HEK293 (cell line): ENCODE measurements around the gene FOXO6.

Experiments
- KLF16 ChIP-seq: fragments of 450-650 bp; formaldehyde crosslinking; IDR thresholded peaks from 2 replicates; pipeline ENCODE4 v1.5.1; 2017; ENCODE audit warnings: missing biosample characterization, missing genetic modification characterization
- KLF9 ChIP-seq: fragments of 450-650 bp; formaldehyde crosslinking; IDR thresholded peaks from 2 replicates; pipeline ENCODE4 v1.5.1; 2016; ENCODE audit warnings: missing biosample characterization, missing genetic modification characterization, low read depth
- MYNN ChIP-seq: fragments of 450-650 bp; formaldehyde crosslinking; IDR thresholded peaks from 2 replicates; pipeline ENCODE4 v1.5.1; 2016; ENCODE audit warnings: missing biosample characterization, missing genetic modification characterization, borderline replicate concordance
- REPIN1 ChIP-seq: fragments of 450-650 bp; formaldehyde crosslinking; IDR thresholded peaks from 2 replicates; pipeline ENCODE4 v1.5.1; 2017; ENCODE audit warnings: missing biosample characterization, missing genetic modification characterization, low read depth
- ZIC2 ChIP-seq: fragments of 450-650 bp; formaldehyde crosslinking; IDR thresholded peaks from 2 replicates; pipeline ENCODE4 v1.5.1; 2016; ENCODE audit warnings: missing biosample characterization, missing genetic modification characterization
- ZNF26 ChIP-seq: fragments of 450-650 bp; formaldehyde crosslinking; IDR thresholded peaks from 2 replicates; pipeline ENCODE4 v1.5.1; 2016; ENCODE audit warnings: missing biosample characterization, missing genetic modification characterization
- ZNF266 ChIP-seq: fragments of 450-650 bp; formaldehyde crosslinking; IDR thresholded peaks from 2 replicates; pipeline ENCODE4 v1.5.1; 2016; ENCODE audit warnings: missing biosample characterization, missing genetic modification characterization, low read depth
- ZNF292 ChIP-seq: fragments of 450-650 bp; formaldehyde crosslinking; IDR thresholded peaks from 2 replicates; pipeline ENCODE4 v1.5.1; 2016; ENCODE audit warnings: low read depth, missing biosample characterization, missing genetic modification characterization, borderline replicate concordance
- ZNF548 ChIP-seq: fragments of 450-650 bp; formaldehyde crosslinking; IDR thresholded peaks from 2 replicates; pipeline ENCODE4 v1.5.1; 2016; ENCODE audit warnings: missing biosample characterization, missing genetic modification characterization
- ZNF654 ChIP-seq: fragments of 450-650 bp; formaldehyde crosslinking; IDR thresholded peaks from 2 replicates; pipeline ENCODE4 v1.5.1; 2016; ENCODE audit warnings: low read depth, missing biosample characterization, missing genetic modification characterization
- TF ChIP-seq, protein P1 (sequence below): fragments of 450-650 bp; formaldehyde crosslinking; IDR thresholded peaks from 2 replicates; pipeline ENCODE4 v1.5.1; 2016; ENCODE audit warnings: missing biosample characterization, missing genetic modification characterization
- TF ChIP-seq, protein P2 (sequence below): fragments of 450-650 bp; formaldehyde crosslinking; IDR thresholded peaks from 2 replicates; pipeline ENCODE4 v1.5.1; 2016; ENCODE audit warnings: missing biosample characterization, missing genetic modification characterization
- TF ChIP-seq, protein P3 (sequence below): fragments of 450-650 bp; formaldehyde crosslinking; IDR thresholded peaks from 2 replicates; pipeline ENCODE4 v1.5.1; 2016; ENCODE audit warnings: missing biosample characterization, missing genetic modification characterization

DNA sequence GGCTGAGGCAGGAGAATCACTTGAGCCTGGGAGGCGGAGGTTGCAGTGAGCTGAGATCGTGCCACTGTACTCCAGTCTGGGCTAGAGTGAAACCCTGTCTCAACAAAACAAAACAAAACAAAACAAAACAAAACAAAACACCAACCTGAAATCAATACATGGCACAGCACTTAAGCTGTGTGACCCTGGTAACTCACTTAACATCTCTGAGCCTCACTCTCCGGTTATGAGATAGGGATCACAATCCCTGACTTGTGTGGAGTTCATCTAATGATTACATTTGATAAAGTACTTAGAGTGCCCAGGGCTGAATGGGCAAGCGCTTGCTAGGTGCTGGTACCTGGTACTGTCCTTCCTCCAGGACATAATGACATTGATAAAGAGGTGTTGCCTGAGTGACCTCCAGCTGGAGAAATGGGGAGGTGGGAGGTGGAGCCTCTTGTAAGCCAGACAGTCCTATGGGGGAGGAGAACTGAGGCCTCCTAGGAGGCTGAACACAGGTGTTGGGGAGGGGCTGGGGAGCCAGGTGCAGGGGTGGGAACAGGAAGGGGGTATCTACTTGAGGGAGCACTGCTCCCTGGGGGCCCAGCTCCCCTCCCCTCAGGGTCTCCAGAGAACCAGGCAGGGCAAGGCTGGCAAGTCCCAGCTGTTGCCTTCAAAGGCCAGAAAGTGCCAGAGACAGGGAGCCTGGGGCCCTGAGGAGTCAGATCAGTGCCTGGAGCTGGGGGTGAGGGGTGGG is 17.9 kb downstream of the FOXO6 start:
- TF ChIP-seq, protein P1, sequence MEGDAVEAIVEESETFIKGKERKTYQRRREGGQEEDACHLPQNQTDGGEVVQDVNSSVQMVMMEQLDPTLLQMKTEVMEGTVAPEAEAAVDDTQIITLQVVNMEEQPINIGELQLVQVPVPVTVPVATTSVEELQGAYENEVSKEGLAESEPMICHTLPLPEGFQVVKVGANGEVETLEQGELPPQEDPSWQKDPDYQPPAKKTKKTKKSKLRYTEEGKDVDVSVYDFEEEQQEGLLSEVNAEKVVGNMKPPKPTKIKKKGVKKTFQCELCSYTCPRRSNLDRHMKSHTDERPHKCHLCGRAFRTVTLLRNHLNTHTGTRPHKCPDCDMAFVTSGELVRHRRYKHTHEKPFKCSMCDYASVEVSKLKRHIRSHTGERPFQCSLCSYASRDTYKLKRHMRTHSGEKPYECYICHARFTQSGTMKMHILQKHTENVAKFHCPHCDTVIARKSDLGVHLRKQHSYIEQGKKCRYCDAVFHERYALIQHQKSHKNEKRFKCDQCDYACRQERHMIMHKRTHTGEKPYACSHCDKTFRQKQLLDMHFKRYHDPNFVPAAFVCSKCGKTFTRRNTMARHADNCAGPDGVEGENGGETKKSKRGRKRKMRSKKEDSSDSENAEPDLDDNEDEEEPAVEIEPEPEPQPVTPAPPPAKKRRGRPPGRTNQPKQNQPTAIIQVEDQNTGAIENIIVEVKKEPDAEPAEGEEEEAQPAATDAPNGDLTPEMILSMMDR (tag by site-specific recombination): no peak
- TF ChIP-seq REPIN1 (tag by site-specific recombination) (no peak), ZNF654 (no peak), ZIC2 (tag by site-specific recombination) (no peak), ZNF548 (tag by site-specific recombination) (no peak), ZNF266 (tag by site-specific recombination) (no peak), KLF9 (no peak), ZNF26 (no peak), KLF16 (no peak), ZNF292 (no peak), MYNN (tag by site-specific recombination) (no peak)
- TF ChIP-seq, protein P2, sequence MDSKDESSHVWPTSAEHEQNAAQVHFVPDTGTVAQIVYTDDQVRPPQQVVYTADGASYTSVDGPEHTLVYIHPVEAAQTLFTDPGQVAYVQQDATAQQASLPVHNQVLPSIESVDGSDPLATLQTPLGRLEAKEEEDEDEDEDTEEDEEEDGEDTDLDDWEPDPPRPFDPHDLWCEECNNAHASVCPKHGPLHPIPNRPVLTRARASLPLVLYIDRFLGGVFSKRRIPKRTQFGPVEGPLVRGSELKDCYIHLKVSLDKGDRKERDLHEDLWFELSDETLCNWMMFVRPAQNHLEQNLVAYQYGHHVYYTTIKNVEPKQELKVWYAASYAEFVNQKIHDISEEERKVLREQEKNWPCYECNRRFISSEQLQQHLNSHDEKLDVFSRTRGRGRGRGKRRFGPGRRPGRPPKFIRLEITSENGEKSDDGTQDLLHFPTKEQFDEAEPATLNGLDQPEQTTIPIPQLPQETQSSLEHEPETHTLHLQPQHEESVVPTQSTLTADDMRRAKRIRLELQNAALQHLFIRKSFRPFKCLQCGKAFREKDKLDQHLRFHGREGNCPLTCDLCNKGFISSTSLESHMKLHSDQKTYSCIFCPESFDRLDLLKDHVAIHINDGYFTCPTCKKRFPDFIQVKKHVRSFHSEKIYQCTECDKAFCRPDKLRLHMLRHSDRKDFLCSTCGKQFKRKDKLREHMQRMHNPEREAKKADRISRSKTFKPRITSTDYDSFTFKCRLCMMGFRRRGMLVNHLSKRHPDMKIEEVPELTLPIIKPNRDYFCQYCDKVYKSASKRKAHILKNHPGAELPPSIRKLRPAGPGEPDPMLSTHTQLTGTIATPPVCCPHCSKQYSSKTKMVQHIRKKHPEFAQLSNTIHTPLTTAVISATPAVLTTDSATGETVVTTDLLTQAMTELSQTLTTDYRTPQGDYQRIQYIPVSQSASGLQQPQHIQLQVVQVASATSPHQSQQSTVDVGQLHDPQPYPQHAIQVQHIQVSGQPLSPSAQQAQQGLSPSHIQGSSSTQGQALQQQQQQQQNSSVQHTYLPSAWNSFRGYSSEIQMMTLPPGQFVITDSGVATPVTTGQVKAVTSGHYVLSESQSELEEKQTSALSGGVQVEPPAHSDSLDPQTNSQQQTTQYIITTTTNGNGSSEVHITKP (tag by site-specific recombination): no peak
- TF ChIP-seq, protein P3, sequence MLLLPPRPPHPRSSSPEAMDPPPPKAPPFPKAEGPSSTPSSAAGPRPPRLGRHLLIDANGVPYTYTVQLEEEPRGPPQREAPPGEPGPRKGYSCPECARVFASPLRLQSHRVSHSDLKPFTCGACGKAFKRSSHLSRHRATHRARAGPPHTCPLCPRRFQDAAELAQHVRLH (tag by site-specific recombination): 0 out of 2 replicates have a peak, but pooled peaks have one; percentile 37
